K562 (cell line): ENCODE data around the gene TMEM181. TPM values are rescaled to one million over a fixed set of nuclear protein-coding genes. Genes with fewer than 3 reads are reported as not detected.

Source experiments
- ARID3A ChIP-seq: IDR thresholded peaks from 2 replicates; pipeline ENCODE4 v1.6.1; 2012; ENCODE audit warnings: low read depth, low read length, improper control_type of control experiment, borderline replicate concordance
- CBX3 ChIP-seq, 2 experiments: IDR thresholded peaks; 1 replicate in 1 of 2; 2 replicates in 1 of 2; pipeline ENCODE4 v1.6.1; 2012; ENCODE audit warnings: inconsistent platforms in 2 of 2, low read length in 2 of 2, borderline replicate concordance in 1 of 2, control low read depth in 1 of 2
- CREM ChIP-seq: IDR thresholded peaks from 2 replicates; pipeline ENCODE4 v1.6.1; 2014; ENCODE audit warnings: antibody characterized with exemption, low read depth
- HMGN3 ChIP-seq: IDR thresholded peaks from 2 replicates; pipeline ENCODE4 v1.6.1; 2011; ENCODE audit warnings: borderline replicate concordance, low read depth, mild to moderate bottlenecking, mixed read lengths, low read length; ENCODE audit not compliant: insufficient read length; ENCODE audit errors: extremely low read depth
- KLF16 ChIP-seq: IDR thresholded peaks from 2 replicates; pipeline ENCODE4 v1.6.1; 2016; ENCODE audit warnings: antibody characterized with exemption
- NCOR1 ChIP-seq: fragments of 450-650 bp; IDR thresholded peaks from 2 replicates; pipeline ENCODE4 v1.6.1; 2016; ENCODE audit warnings: mild to moderate bottlenecking, moderate library complexity
- NFIX ChIP-seq: fragments of 250-450 bp; sonication (Bioruptor Pico); IDR thresholded peaks from 2 replicates; pipeline ENCODE4 v1.4.0; 2020; ENCODE audit warnings: low read depth, mild to moderate bottlenecking, moderate library complexity
- PURB ChIP-seq: sonication (generic); formaldehyde crosslinking; IDR thresholded peaks from 2 replicates; pipeline ENCODE4 v1.9.0; 2021; ENCODE audit warnings: low read depth, mild to moderate bottlenecking, missing genetic modification reagents
- SMC3 ChIP-seq: conservative IDR thresholded peaks from 2 replicates; pipeline ENCODE4 v1.6.1; 2011; ENCODE audit warnings: low read depth, low read length, improper control_type of control experiment; ENCODE audit not compliant: insufficient read depth
- TFAM ChIP-seq: fragments of 250-450 bp; sonication (Bioruptor Pico); conservative IDR thresholded peaks from 2 replicates; pipeline ENCODE4 v1.5.0; 2021; ENCODE audit warnings: mild to moderate bottlenecking, moderate library complexity
- ZFPM2 ChIP-seq: fragments of 250-450 bp; sonication (Bioruptor Pico); IDR thresholded peaks from 2 replicates; pipeline ENCODE4 v1.5.1; 2022; ENCODE audit warnings: mild to moderate bottlenecking
- ZMIZ1 ChIP-seq, 2 experiments: fragments of 150-350 bp in 1 of 2; IDR thresholded peaks; 2 replicates each; pipeline ENCODE4 v1.6.1; 2012 to 2016; ENCODE audit warnings: low read depth in 2 of 2, low read length in 2 of 2, mild to moderate bottlenecking in 1 of 2, moderate library complexity in 1 of 2
- ZNF23 ChIP-seq: fragments of 250-450 bp; sonication (Bioruptor Pico); IDR thresholded peaks from 2 replicates; pipeline ENCODE4 v1.4.0; 2020; ENCODE audit warnings: mild to moderate bottlenecking
- ZNF551 ChIP-seq: fragments of 250-450 bp; sonication (Bioruptor Pico); IDR thresholded peaks from 2 replicates; pipeline ENCODE4 v1.5.0; 2021; ENCODE audit warnings: mild to moderate bottlenecking, moderate library complexity
- ZNF583 ChIP-seq: fragments of 250-450 bp; sonication (Bioruptor Pico); IDR thresholded peaks from 2 replicates; pipeline ENCODE4 v1.4.0; 2020
- ZNF644 ChIP-seq: fragments of 200-800 bp; sonication (Bioruptor generic); IDR thresholded peaks from 2 replicates; pipeline ENCODE4 v1.6.1; 2016; ENCODE audit warnings: low read depth, missing genetic modification characterization, missing compliant biosample characterization
- polyA plus RNA-seq, 8 experiments: library from polyadenylated mRNA; depleted of rRNA in 4 of 8; stranded (reverse) in 5 of 8; unstranded in 3 of 8; fragments of >200 nt; fragmentation: Nextera tagmentation in 2 of 8; fragmentation: Illumina TruSeq in 1 of 8; extraction: Ambion mirVana in 2 of 8; extraction: Trizol in 1 of 8; gene quantifications; 2 replicates each; pipeline versions ENCODE4 v1.2.1 to v1.2.3, GENCODE V29; 2011 to 2014; ENCODE audit warnings: inconsistent platforms in 1 of 8, missing spikeins in 1 of 8
- total RNA-seq, 7 experiments: library from RNA; depleted of rRNA in 6 of 7; stranded (reverse); fragments of >200 nt in 6 of 7; fragmentation: Illumina TruSeq in 2 of 7; extraction: Trizol in 2 of 7; gene quantifications; 2 replicates each; pipeline versions ENCODE4 v1.2.1 to v1.2.3, GENCODE V29; 2011 to 2021; ENCODE audit warnings: low replicate concordance in 1 of 7
- TF ChIP-seq, protein P1 (sequence below), 2 experiments: IDR thresholded peaks; 2 replicates each; pipeline ENCODE4 v1.6.1; 2012; ENCODE audit warnings: improper control_type of control experiment in 2 of 2, low read depth in 2 of 2, low read length in 2 of 2, borderline replicate concordance in 1 of 2
- TF ChIP-seq, protein P2 (sequence below): fragments of 450-650 bp; formaldehyde crosslinking; IDR thresholded peaks from 2 replicates; pipeline ENCODE4 v1.4.0; 2020; ENCODE audit warnings: mild to moderate bottlenecking, mixed read lengths

TMEM181 gene
- total and polyA plus RNA-seq, 9 of the 15 experiments (the other 6 are each of a cell fraction or from before 2014, with no cell fraction given), result 5.6 to 27.2 (median 19.9) TPM

- TF ChIP-seq ZFPM2 (CRISPR knock-in tag) (no peak), TFAM (no peak), ZNF644 (tag) (no peak), CBX3 (IDR thresholded peaks at IDR 0.05; ENCODE audit: borderline replicate concordance in 1 of 2, low read length in 2 of 2) (no peak), NCOR1 (no peak), ZNF551 (CRISPR knock-in tag) (no peak), PURB (CRISPR knock-in tag) (no peak), ARID3A (no peak), ZNF23 (CRISPR knock-in tag) (no peak), ZNF583 (CRISPR knock-in tag) (no peak), SMC3 (peak; percentile 32; the same call in 1 of the 2 replicates), CREM (peak; percentile 25; the same call in 1 of the 2 replicates), ZMIZ1 (IDR thresholded peaks at IDR 0.05; ENCODE audit: low read depth in 2 of 2, low read length in 2 of 2) (no peak), KLF16 (peak; percentile 52; the same call in 1 of the 2 replicates), HMGN3 (no peak), NFIX (CRISPR knock-in tag) (no peak)
- TF ChIP-seq, protein P1, sequence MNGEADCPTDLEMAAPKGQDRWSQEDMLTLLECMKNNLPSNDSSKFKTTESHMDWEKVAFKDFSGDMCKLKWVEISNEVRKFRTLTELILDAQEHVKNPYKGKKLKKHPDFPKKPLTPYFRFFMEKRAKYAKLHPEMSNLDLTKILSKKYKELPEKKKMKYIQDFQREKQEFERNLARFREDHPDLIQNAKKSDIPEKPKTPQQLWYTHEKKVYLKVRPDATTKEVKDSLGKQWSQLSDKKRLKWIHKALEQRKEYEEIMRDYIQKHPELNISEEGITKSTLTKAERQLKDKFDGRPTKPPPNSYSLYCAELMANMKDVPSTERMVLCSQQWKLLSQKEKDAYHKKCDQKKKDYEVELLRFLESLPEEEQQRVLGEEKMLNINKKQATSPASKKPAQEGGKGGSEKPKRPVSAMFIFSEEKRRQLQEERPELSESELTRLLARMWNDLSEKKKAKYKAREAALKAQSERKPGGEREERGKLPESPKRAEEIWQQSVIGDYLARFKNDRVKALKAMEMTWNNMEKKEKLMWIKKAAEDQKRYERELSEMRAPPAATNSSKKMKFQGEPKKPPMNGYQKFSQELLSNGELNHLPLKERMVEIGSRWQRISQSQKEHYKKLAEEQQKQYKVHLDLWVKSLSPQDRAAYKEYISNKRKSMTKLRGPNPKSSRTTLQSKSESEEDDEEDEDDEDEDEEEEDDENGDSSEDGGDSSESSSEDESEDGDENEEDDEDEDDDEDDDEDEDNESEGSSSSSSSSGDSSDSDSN (IDR thresholded peaks at IDR 0.05; ENCODE audit: borderline replicate concordance in 1 of 2, low read depth in 2 of 2, low read length in 2 of 2), result 0 out of 4 replicates have a peak, but pooled peaks of 1 of the 2 experiments have one; percentile 26
- TF ChIP-seq, protein P2, sequence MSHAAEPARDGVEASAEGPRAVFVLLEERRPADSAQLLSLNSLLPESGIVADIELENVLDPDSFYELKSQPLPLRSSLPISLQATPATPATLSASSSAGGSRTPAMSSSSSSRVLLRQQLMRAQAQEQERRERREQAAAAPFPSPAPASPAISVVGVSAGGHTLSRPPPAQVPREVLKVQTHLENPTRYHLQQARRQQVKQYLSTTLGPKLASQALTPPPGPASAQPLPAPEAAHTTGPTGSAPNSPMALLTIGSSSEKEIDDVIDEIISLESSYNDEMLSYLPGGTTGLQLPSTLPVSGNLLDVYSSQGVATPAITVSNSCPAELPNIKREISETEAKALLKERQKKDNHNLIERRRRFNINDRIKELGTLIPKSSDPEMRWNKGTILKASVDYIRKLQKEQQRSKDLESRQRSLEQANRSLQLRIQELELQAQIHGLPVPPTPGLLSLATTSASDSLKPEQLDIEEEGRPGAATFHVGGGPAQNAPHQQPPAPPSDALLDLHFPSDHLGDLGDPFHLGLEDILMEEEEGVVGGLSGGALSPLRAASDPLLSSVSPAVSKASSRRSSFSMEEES, result no peak
Observed at GRCh38 chr6:158660333-158660754, 100.5 kb downstream of the TMEM181 start (continued).
